Endothelial cell of umbilical vein (primary cell): ENCODE results near the gene ACTR3. TPM values are rescaled to one million over a fixed set of nuclear protein-coding genes. Genes with fewer than 3 reads are reported as not detected.
"Not testable (repeated sequence)": the region's sequence is repeated elsewhere in the genome, so short reads cannot be mapped to it uniquely, and the experiment has no call there.

ENCODE experiments used
- BruUV-seq: library from RNA; stranded (reverse); fragments of 400-500 nt; replicated peaks from 2 replicates; lab custom pipeline; 2021; lab: Mats Ljungman, UMichigan
- CTCF ChIA-PET: fragments of 300-600, 350-600 bp; sonication (Branson Sonifier 250); formaldehyde crosslinking; loops from one replicate; lab custom pipeline; 2021; ENCODE audit warnings: antibody characterized with exemption, inconsistent platforms; lab: Charles Lee
- POLR2A ChIA-PET: fragments of 300-600, 350-600 bp; sonication (Branson Sonifier 250); formaldehyde crosslinking; loops from one replicate; lab custom pipeline; 2021; ENCODE audit warnings: antibody characterized with exemption, inconsistent platforms; lab: Charles Lee
- DNase-seq: peaks from one replicate; pipeline ENCODE4 v3.0.0-alpha.2; 2011; ENCODE audit warnings: low read depth, low spot score
- FAIRE-seq: peaks from 2 replicates; lab custom pipeline; 2011; peaks lifted over from hg19 to GRCh38; lab: Jason Lieb, UNC
- H2AFZ ChIP-seq: 2 replicates; pipeline ENCODE4 v1.6.0; 2012; ENCODE audit warnings: low read depth, low read length, control low read depth, inconsistent platforms
- H3K27ac ChIP-seq: 2 replicates; pipeline ENCODE4 v1.5.1; 2011; ENCODE audit warnings: low read depth, mild to moderate bottlenecking, control low read depth, low read length, moderate library complexity; ENCODE audit not compliant: insufficient read depth
- H3K27me3 ChIP-seq, 2 experiments: 2 replicates each; pipeline versions ENCODE4 v1.6.0 to v1.6.1; 2011; ENCODE audit warnings: low read length in 2 of 2, mixed read lengths in 1 of 2; ENCODE audit not compliant: control insufficient read depth in 2 of 2, insufficient read depth in 2 of 2
- H3K36me3 ChIP-seq, 2 experiments: 2 replicates in 1 of 2; 3 replicates in 1 of 2; pipeline ENCODE4 v1.5.1; 2011; ENCODE audit warnings: low read length in 2 of 2, mild to moderate bottlenecking in 1 of 2, moderate library complexity in 1 of 2; ENCODE audit not compliant: control insufficient read depth in 2 of 2, insufficient read depth in 2 of 2; ENCODE audit errors: extremely low read depth in 1 of 2
- H3K4me1 ChIP-seq: 3 replicates; pipeline ENCODE4 v1.5.1; 2011; ENCODE audit warnings: mild to moderate bottlenecking, low read length; ENCODE audit not compliant: control insufficient read depth, insufficient read depth; ENCODE audit errors: extremely low read depth
- H3K4me2 ChIP-seq: 2 replicates; pipeline ENCODE4 v1.6.1; 2011; ENCODE audit warnings: low read length, control low read depth, mixed read lengths; ENCODE audit not compliant: insufficient read depth
- H3K4me3 ChIP-seq, 3 experiments: fragments of 200-600 bp in 1 of 3; sonication (generic), shearing (Covaris generic) in 1 of 3; replicated peaks in 1 of 3; 2 replicates each; pipeline ENCODE4 v1.5.1; 2011 to 2016; ENCODE audit warnings: control low read depth in 3 of 3, low read length in 3 of 3, mild to moderate bottlenecking in 2 of 3, inconsistent platforms in 1 of 3, low read depth in 1 of 3, moderate library complexity in 1 of 3; ENCODE audit not compliant: insufficient read depth in 1 of 3
- H3K79me2 ChIP-seq: 2 replicates; pipeline ENCODE4 v1.6.0; 2012; ENCODE audit warnings: low read length, inconsistent platforms; ENCODE audit not compliant: control insufficient read depth, insufficient read depth
- H3K9ac ChIP-seq: replicated peaks from 2 replicates; pipeline ENCODE3; 2011; ENCODE audit warnings: low read length, control low read depth; ENCODE audit not compliant: insufficient read depth; ENCODE audit errors: extremely low read depth
- H3K9me1 ChIP-seq: replicated peaks from 3 replicates; pipeline ENCODE4 v1.6.0; 2011; ENCODE audit warnings: mild to moderate bottlenecking, low read length; ENCODE audit not compliant: control insufficient read depth, insufficient read depth; ENCODE audit errors: extremely low read depth
- H3K9me3 ChIP-seq: replicated peaks from 2 replicates; pipeline ENCODE4 v1.5.1; 2012; ENCODE audit warnings: low read length, inconsistent platforms; ENCODE audit not compliant: control insufficient read depth, insufficient read depth
- H4K20me1 ChIP-seq: replicated peaks from 2 replicates; pipeline ENCODE3; 2011; ENCODE audit warnings: mild to moderate bottlenecking, low read length; ENCODE audit not compliant: control insufficient read depth, insufficient read depth; ENCODE audit errors: extremely low read depth
- FOS ChIP-seq: IDR thresholded peaks from 2 replicates; pipeline ENCODE4 v1.6.1; 2011; ENCODE audit warnings: mild to moderate bottlenecking, low read length, moderate library complexity, borderline replicate concordance; ENCODE audit not compliant: insufficient read depth
- dilution Hi-C: fragments of 300-500 bp; cut with MboI; formaldehyde crosslinking; loops from one replicate; pipeline ENCODE4 v1.15.0; 2019; ENCODE audit warnings: low sequenced_read_pairs; ENCODE audit not compliant: extremely low pct_ligation_motif_present
- intact Hi-C: fragments of 100-400 bp; cut with micrococcal nuclease; formaldehyde crosslinking; loops from one replicate; pipeline ENCODE4 v1.10.0; 2022
- polyA plus RNA-seq, 4 experiments: library from polyadenylated mRNA; depleted of rRNA in 3 of 4; stranded (reverse) in 3 of 4; unstranded in 1 of 4; fragments of >200 nt; gene quantifications; 2 replicates each; pipeline versions ENCODE4 v1.2.1 to v1.2.3, GENCODE V29; 2011 to 2012; ENCODE audit warnings: missing spikeins in 1 of 4
- total RNA-seq: library from RNA; stranded (reverse); gene quantifications from 2 replicates; pipeline ENCODE4 v1.2.3, GENCODE V29; 2021

ACTR3 gene
- total and polyA plus RNA-seq, 2 donors (not counting 3 experiments of a cell fraction or from before 2014, with no cell fraction given), result 120 to 401 TPM

DNA sequence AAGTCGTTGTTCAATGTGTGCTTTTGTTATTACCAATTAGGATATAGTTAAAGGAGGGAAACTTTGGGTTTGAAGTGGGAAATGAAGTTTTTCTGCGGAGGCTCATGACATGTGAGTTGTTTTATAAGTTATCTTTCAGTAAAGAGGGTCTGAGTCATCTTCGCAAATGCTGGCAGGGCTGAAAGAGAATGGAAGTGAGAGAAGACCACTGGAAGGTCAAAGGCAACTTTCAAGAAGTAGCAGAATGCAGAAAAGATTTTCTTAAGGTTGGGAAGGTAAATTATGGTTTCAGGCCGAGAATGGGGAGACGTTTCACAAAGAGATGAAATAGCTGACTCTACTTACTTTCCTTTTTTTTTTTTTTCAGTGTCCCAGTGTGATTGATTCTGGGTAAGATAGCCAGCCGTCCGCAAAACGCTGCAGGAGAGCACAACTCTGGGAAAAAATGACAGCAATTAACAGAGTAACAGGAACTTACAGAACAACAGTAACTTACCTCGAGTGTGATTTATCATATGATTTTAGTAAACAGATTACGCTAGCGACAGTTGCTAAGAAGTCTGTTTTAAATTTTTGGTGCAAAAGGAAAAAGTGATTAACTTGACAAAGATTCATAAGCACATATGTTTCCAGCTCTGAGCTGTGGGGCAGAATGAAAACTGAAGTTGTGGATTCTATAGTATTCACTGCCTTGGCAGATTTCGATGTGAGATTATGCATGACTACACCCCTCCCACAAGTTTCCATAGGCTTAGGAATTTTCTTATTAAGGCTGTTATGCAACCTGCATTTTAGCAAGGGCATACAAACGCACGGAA, 46.8 kb upstream of the ACTR3 start:
- Histone ChIP-seq H3K36me3 (no peaks in the 10 kb centered on the region), H3K27me3 (peaks cover 1 to 4% of the 10 kb centered on the region in 2 experiments), H4K20me1 (no peaks in the 10 kb centered on the region), H2AFZ (no peak overlapping the region), H3K79me2 (no peaks in the 10 kb centered on the region), H3K4me3 (no peak overlapping the region), H3K4me1 (no peaks in the 10 kb centered on the region), H3K9me1 (no peaks in the 10 kb centered on the region), H3K27ac (no peak overlapping the region), H3K4me2 (no peak overlapping the region), H3K9me3 (no peaks in the 10 kb centered on the region), H3K9ac (no peak overlapping the region)
- DNase-seq (no peak), FAIRE-seq (no peak)
- CTCF ChIA-PET, result no interaction called here
- no peak for TF ChIP-seq FOS
- BruUV-seq, result no TSS peak
- dilution Hi-C loops (no loop called here), intact Hi-C loops (no loop called here)
- POLR2A ChIA-PET, result no interaction called here

DNA sequence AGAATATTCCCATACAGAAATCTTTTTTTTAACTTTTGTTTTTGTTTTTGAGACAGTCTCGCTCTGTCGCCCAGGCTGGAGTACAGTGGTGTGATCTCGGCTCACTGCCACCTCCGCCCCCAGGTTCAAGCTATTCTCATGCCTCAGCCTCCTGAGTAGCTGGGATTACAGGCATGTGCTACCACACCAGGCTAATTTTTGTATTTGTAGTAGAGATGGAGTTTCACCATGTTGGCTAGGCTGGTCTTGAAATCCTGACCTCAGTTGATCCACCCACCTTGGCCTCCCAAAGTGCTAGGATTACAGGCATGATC, 46.2 kb upstream of the ACTR3 start:
- H3K27ac ChIP-seq, POLR2A ChIA-PET, intact Hi-C loops, H3K9me1 ChIP-seq, FAIRE-seq, H3K9me3 ChIP-seq, dilution Hi-C loops, BruUV-seq, H3K27me3 ChIP-seq, H3K4me3 ChIP-seq, H3K9ac ChIP-seq, H3K79me2 ChIP-seq, DNase-seq, H4K20me1 ChIP-seq, H3K36me3 ChIP-seq, H3K4me1 ChIP-seq, H3K4me2 ChIP-seq, CTCF ChIA-PET, H2AFZ ChIP-seq: not testable (repeated sequence)
